Lower lobe of right lung (tissue), 2 donors: ENCODE measurements around the gene ARIH1. TPM values are rescaled to one million over a fixed set of nuclear protein-coding genes. Genes with fewer than 3 reads are reported as not detected.
"Not testable (repeated sequence)": the region's sequence is repeated elsewhere in the genome, so short reads cannot be mapped to it uniquely, and the experiment has no call there.

Source experiments
- ATAC-seq, 2 donors: fragments of 200-7000 bp; cut with Tn5 transposase; one replicate each; pipeline ENCODE4 v1.9.1; 2020 to 2022; ENCODE audit warnings: mild to moderate bottlenecking in 2 of 2, moderate library complexity in 2 of 2
- DNase-seq: peaks from one replicate; pipeline ENCODE4 v3.0.0-alpha.2; 2020
- H3K27ac ChIP-seq: fragments of 200-600 bp; one replicate; pipeline ENCODE4 v1.8.0; 2022
- H3K27me3 ChIP-seq: fragments of 200-600 bp; one replicate; pipeline ENCODE4 v1.8.0; 2022; ENCODE audit warnings: low read depth
- H3K36me3 ChIP-seq: fragments of 200-600 bp; one replicate; pipeline ENCODE4 v1.8.0; 2022; ENCODE audit warnings: mild to moderate bottlenecking
- H3K4me1 ChIP-seq: fragments of 200-600 bp; one replicate; pipeline ENCODE4 v1.8.0; 2022
- H3K4me3 ChIP-seq: fragments of 200-600 bp; one replicate; pipeline ENCODE4 v1.8.0; 2022; ENCODE audit warnings: mild to moderate bottlenecking
- H3K9me3 ChIP-seq: fragments of 200-600 bp; one replicate; pipeline ENCODE4 v1.8.0; 2022
- CTCF ChIP-seq: fragments of 200-600 bp; IDR thresholded peaks from one replicate; pipeline ENCODE4 v1.8.0; 2022; ENCODE audit warnings: antibody characterized with exemption, mild to moderate bottlenecking
- intact Hi-C: fragments of 100-400 bp; cut with DNase I; formaldehyde crosslinking; loops from one replicate; pipeline ENCODE4 v1.11.0; 2022
- total RNA-seq: library from RNA; stranded (reverse); fragmentation: NEBNext Ultra II Directional; extraction: Animal tissue kit (Norgen Biotek cat#: 25700); gene quantifications from one replicate; pipeline ENCODE4 v1.2.1, GENCODE V29; 2021
- donor health status: DM: no; HTN: yes; CAD: no; lungs with severe emphysema.

The ARIH1 gene
- total RNA-seq, 1 donor from 2014 or later, result 149 TPM

GRCh38 chr15:72599855-72600464 lies 125.8 kb downstream of the ARIH1 start:
- no peak overlapping the region for H3K27ac ChIP-seq

GRCh38 chr15:72604794-72605193 lies 130.7 kb downstream of the ARIH1 start:
- no peak for TF ChIP-seq CTCF
- Histone ChIP-seq H3K36me3 (no peaks in the 10 kb centered on the region), H3K27me3 (no peaks in the 10 kb centered on the region), H3K4me1 (no peaks in the 10 kb centered on the region), H3K4me3 (no peak overlapping the region), H3K9me3 (no peaks in the 10 kb centered on the region), H3K27ac (no peak overlapping the region)
- ATAC-seq (no peak), DNase-seq (no peak)
- intact Hi-C loops, result no loop called here

More at GRCh38 chr15:72599855-72600464, 125.8 kb downstream of the ARIH1 start:
- H3K27me3 ChIP-seq, result no peaks in the 10 kb centered on the region
- no peaks in the 10 kb centered on the region for H3K36me3 ChIP-seq
- DNase-seq (no peak), ATAC-seq (peak; percentile 60 to 64)
- no peaks in the 10 kb centered on the region for H3K4me1 ChIP-seq
- no peak overlapping the region for H3K4me3 ChIP-seq
- TF ChIP-seq CTCF, result peak; percentile 58
- intact Hi-C loops, result no loop called here
- H3K9me3 ChIP-seq, result no peaks in the 10 kb centered on the region

GRCh38 chr15:72608084-72608483 lies 134.0 kb downstream of the ARIH1 start:
- ATAC-seq, intact Hi-C loops, DNase-seq: not testable (repeated sequence)

GRCh38 chr15:72609862-72610261 lies 135.7 kb downstream of the ARIH1 start:
- H3K36me3 ChIP-seq, result no peaks in the 10 kb centered on the region
- DNase-seq, result no peak
- H3K4me3 ChIP-seq, result no peak overlapping the region
- no peaks in the 10 kb centered on the region for H3K9me3 ChIP-seq
- H3K4me1 ChIP-seq, result no peaks in the 10 kb centered on the region
- TF ChIP-seq CTCF, result no peak
- no peak overlapping the region for H3K27ac ChIP-seq
- H3K27me3 ChIP-seq, result no peaks in the 10 kb centered on the region
- ATAC-seq, result no peak
- intact Hi-C loops, result no loop called here

More at GRCh38 chr15:72608084-72608483, 134.0 kb downstream of the ARIH1 start:
- H3K4me3 ChIP-seq, H3K4me1 ChIP-seq, H3K27me3 ChIP-seq, H3K27ac ChIP-seq, H3K9me3 ChIP-seq, H3K36me3 ChIP-seq: not testable (repeated sequence)

GRCh38 chr15:72612324-72612723 lies 138.2 kb downstream of the ARIH1 start:
- intact Hi-C loops, H3K9me3 ChIP-seq: not testable (repeated sequence)

GRCh38 chr15:72614810-72615532 lies 140.8 kb downstream of the ARIH1 start:
- no peak for TF ChIP-seq CTCF
- Histone ChIP-seq H3K27me3 (no peaks in the 10 kb centered on the region), H3K9me3 (no peaks in the 10 kb centered on the region), H3K4me3 (no peak overlapping the region), H3K4me1 (no peaks in the 10 kb centered on the region), H3K36me3 (no peaks in the 10 kb centered on the region), H3K27ac (peak overlapping the region; percentile 31)
- intact Hi-C loops, result no loop called here
- ATAC-seq, result peak in 1 of 2 donors; percentile 46
- no peak for DNase-seq

More at GRCh38 chr15:72612324-72612723, 138.2 kb downstream of the ARIH1 start:
- DNase-seq, H3K27me3 ChIP-seq, ATAC-seq, H3K4me1 ChIP-seq, H3K4me3 ChIP-seq, H3K36me3 ChIP-seq, H3K27ac ChIP-seq: not testable (repeated sequence)

- H3K27me3 ChIP-seq, H3K9me3 ChIP-seq, H3K27ac ChIP-seq, H3K36me3 ChIP-seq, H3K4me1 ChIP-seq, intact Hi-C loops, DNase-seq, H3K4me3 ChIP-seq: not testable (repeated sequence)
- ATAC-seq, result peak in 1 of 2 donors; percentile 63
Observed at GRCh38 chr15:72615533-72616233, 141.6 kb downstream of the ARIH1 start.
